ENCODE results near the gene OR51V1. TPM values are rescaled to one million over a fixed set of nuclear protein-coding genes. Genes with fewer than 3 reads are reported as not detected.

Gene OR51V1
- total RNA-seq, 1 experiment from 2014 or later, result not detected

DNA sequence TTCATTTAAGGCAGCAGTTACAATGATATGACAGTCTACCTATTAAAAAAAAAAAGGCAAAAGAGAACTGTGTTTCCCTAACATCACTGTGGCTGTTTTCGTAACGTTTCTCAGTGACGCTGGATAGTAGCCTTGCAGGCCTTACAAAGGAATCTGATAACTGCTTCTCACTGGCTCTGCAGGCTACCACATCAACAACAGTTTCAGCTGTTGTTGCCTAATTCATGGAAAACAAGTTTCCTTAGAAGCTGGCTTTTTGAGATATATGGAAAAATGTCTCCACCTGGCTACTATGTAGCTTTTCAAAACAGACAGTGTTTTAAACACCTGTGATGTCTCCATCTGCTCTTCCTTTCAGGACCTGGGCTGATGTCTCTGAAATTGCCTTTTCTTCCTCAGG, 3.8 kb downstream of the OR51V1 start:
- Mint-ChIP-seq H3K9me3 (ENCODE audit: unreplicated experiment) (peaks cover 11% of the 10 kb centered on the region), H3K36me3 (ENCODE audit: insufficient read depth, unreplicated experiment) (no peaks in the 10 kb centered on the region), H3K27ac (ENCODE audit: unreplicated experiment) (no peak overlapping the region), H3K27me3 (ENCODE audit: insufficient read depth, unreplicated experiment) (peaks cover 5% of the 10 kb centered on the region), H3K4me3 (ENCODE audit: unreplicated experiment) (no peak overlapping the region), H3K4me1 (ENCODE audit: low read depth, unreplicated experiment) (no peaks in the 10 kb centered on the region)
- intact Hi-C loops (cut with micrococcal nuclease; ENCODE audit: unreplicated experiment), result no loop called here
- Histone ChIP-seq H3K27me3 (replicated peaks; ENCODE audit: control insufficient read depth, insufficient read depth, low read length) (no peaks in the 10 kb centered on the region), H3K4me3 (ENCODE audit: low read depth, low read length) (no peak overlapping the region), H3K4me1 (no peaks in the 10 kb centered on the region), H3K9me3 (no peaks in the 10 kb centered on the region), H3K36me3 (ENCODE audit: control insufficient read depth, insufficient read depth, low read length) (no peaks in the 10 kb centered on the region)
- POLR2A ChIA-PET, result no interaction called here
- BruUV-seq (replicated peaks), result no TSS peak
- TF ChIP-seq, protein P1, sequence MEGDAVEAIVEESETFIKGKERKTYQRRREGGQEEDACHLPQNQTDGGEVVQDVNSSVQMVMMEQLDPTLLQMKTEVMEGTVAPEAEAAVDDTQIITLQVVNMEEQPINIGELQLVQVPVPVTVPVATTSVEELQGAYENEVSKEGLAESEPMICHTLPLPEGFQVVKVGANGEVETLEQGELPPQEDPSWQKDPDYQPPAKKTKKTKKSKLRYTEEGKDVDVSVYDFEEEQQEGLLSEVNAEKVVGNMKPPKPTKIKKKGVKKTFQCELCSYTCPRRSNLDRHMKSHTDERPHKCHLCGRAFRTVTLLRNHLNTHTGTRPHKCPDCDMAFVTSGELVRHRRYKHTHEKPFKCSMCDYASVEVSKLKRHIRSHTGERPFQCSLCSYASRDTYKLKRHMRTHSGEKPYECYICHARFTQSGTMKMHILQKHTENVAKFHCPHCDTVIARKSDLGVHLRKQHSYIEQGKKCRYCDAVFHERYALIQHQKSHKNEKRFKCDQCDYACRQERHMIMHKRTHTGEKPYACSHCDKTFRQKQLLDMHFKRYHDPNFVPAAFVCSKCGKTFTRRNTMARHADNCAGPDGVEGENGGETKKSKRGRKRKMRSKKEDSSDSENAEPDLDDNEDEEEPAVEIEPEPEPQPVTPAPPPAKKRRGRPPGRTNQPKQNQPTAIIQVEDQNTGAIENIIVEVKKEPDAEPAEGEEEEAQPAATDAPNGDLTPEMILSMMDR (IDR thresholded peaks at IDR 0.05; ENCODE audit: insufficient read depth in 1 of 2, low read depth in 1 of 2, low read length in 1 of 2, severe bottlenecking in 1 of 2, unreplicated experiment in 1 of 2), result no peak
- DNase-seq, result no peak
- CTCF ChIA-PET, result no interaction called here

DNA sequence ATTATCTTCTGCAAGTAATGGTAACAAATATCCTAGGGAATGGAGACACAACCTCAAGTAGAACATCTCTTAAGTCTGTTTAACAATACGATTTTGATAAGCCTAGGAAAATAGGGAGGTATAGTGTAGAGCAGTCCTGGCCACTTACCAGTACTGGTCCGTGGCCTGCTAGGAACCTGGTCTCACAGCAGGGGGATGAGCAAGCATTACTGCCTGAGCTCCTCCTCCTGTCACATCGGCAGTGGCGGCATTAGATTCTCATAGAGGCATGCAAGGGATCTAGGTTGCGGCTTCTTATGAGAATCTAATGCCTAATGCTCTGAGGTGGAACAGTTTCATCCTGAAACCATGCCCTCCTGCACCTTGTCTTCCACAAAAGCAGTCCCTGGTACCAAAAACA, 4.4 kb downstream of the OR51V1 start:
- ChIA-PET POLR2A (no interaction called here), CTCF (no interaction called here)
- no peaks in the 10 kb centered on the region for H3K9me3 ChIP-seq
- BruUV-seq (replicated peaks), result no TSS peak
- H3K4me3 ChIP-seq (ENCODE audit: low read depth, low read length), result no peak overlapping the region
- intact Hi-C loops (cut with micrococcal nuclease; ENCODE audit: unreplicated experiment), result no loop called here
- TF ChIP-seq, protein P1 (IDR thresholded peaks at IDR 0.05; ENCODE audit: insufficient read depth in 1 of 2, low read depth in 1 of 2, low read length in 1 of 2, severe bottlenecking in 1 of 2, unreplicated experiment in 1 of 2), result no peak
- Mint-ChIP-seq H3K27me3 (ENCODE audit: insufficient read depth, unreplicated experiment) (peaks cover 5% of the 10 kb centered on the region), H3K9me3 (ENCODE audit: unreplicated experiment) (peaks cover 11% of the 10 kb centered on the region), H3K27ac (ENCODE audit: unreplicated experiment) (no peak overlapping the region), H3K4me1 (ENCODE audit: low read depth, unreplicated experiment) (no peaks in the 10 kb centered on the region), H3K4me3 (ENCODE audit: unreplicated experiment) (no peak overlapping the region), H3K36me3 (ENCODE audit: insufficient read depth, unreplicated experiment) (no peaks in the 10 kb centered on the region)
- no peaks in the 10 kb centered on the region for H3K4me1 ChIP-seq
- no peak for DNase-seq
- H3K27me3 ChIP-seq (replicated peaks; ENCODE audit: control insufficient read depth, insufficient read depth, low read length), result no peaks in the 10 kb centered on the region
- no peaks in the 10 kb centered on the region for H3K36me3 ChIP-seq (ENCODE audit: control insufficient read depth, insufficient read depth, low read length)

DNA sequence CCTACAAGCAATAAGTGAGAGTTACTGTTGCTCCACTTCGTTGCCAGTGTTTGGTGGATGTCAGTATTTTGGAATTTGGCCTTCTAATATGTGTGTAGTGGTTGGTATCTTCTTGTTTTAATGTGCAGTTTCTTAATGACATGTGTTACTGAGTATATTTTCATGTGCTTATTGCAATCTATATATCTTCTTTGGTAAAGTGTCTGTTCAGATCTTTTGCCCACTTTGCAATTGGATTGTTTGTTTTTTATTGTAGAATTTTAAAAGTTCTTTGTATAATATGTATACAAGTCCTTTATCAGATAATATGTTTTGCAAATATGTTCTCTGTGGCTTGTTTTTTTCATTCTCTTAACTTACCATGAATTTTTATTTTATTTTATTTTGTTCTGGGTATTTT, 7.7 kb downstream of the OR51V1 start:
- POLR2A ChIA-PET, result no interaction called here

More for the DNA sequence above, 7.7 kb downstream of the OR51V1 start:
- Histone ChIP-seq H3K4me3 (ENCODE audit: low read depth, low read length) (no peak overlapping the region), H3K27me3 (replicated peaks; ENCODE audit: control insufficient read depth, insufficient read depth, low read length) (no peaks in the 10 kb centered on the region), H3K36me3 (ENCODE audit: control insufficient read depth, insufficient read depth, low read length) (no peaks in the 10 kb centered on the region), H3K9me3 (no peaks in the 10 kb centered on the region), H3K4me1 (no peaks in the 10 kb centered on the region)
- intact Hi-C loops (cut with micrococcal nuclease; ENCODE audit: unreplicated experiment), result no loop called here
- Mint-ChIP-seq H3K9me3 (ENCODE audit: unreplicated experiment) (peaks cover 11% of the 10 kb centered on the region), H3K27ac (ENCODE audit: unreplicated experiment) (no peak overlapping the region), H3K4me1 (ENCODE audit: low read depth, unreplicated experiment) (no peaks in the 10 kb centered on the region), H3K27me3 (ENCODE audit: insufficient read depth, unreplicated experiment) (no peaks in the 10 kb centered on the region), H3K4me3 (ENCODE audit: unreplicated experiment) (no peak overlapping the region), H3K36me3 (ENCODE audit: insufficient read depth, unreplicated experiment) (no peaks in the 10 kb centered on the region)
- no TSS peak for BruUV-seq (replicated peaks)
- TF ChIP-seq, protein P1 (IDR thresholded peaks at IDR 0.05; ENCODE audit: insufficient read depth in 1 of 2, low read depth in 1 of 2, low read length in 1 of 2, severe bottlenecking in 1 of 2, unreplicated experiment in 1 of 2), result no peak
- no peak for DNase-seq
- CTCF ChIA-PET, result no interaction called here
